Fibroblast of the aortic adventitia (primary cell): ENCODE measurements around the gene NPLOC4. TPM values are rescaled to one million over a fixed set of nuclear protein-coding genes. Genes with fewer than 3 reads are reported as not detected.

ENCODE experiments used
- DNase-seq: peaks from one replicate; pipeline ENCODE4 v3.0.0-alpha.2; 2010; ENCODE audit warnings: low read depth
- H3K4me3 ChIP-seq: 2 replicates; pipeline ENCODE4 v1.5.1; 2011; ENCODE audit warnings: low read depth, mild to moderate bottlenecking, control low read depth, low read length, moderate library complexity
- CTCF ChIP-seq: IDR thresholded peaks from 2 replicates; pipeline ENCODE4 v1.5.1; 2011; ENCODE audit warnings: mild to moderate bottlenecking, low read length, control low read depth, inconsistent platforms; ENCODE audit not compliant: insufficient read depth
- total RNA-seq: library from RNA; depleted of rRNA; stranded (reverse); fragments of >200 nt; gene quantifications from 2 replicates; pipeline ENCODE4 v1.2.3, GENCODE V29; 2012; ENCODE audit warnings: low replicate concordance

The NPLOC4 gene
- total RNA-seq, 1 donor, result 60.3 TPM

GRCh38 chr17:81544281-81544974 is 92.5 kb downstream of the NPLOC4 start:
- no peak overlapping the region for H3K4me3 ChIP-seq
- TF ChIP-seq CTCF, result no peak
- DNase-seq, result no peak

GRCh38 chr17:81543756-81544155 is 93.2 kb downstream of the NPLOC4 start:
- no peak for TF ChIP-seq CTCF
- DNase-seq, result no peak
- no peak overlapping the region for H3K4me3 ChIP-seq

GRCh38 chr17:81543339-81543675 is 93.6 kb downstream of the NPLOC4 start:
- TF ChIP-seq CTCF, result no peak
- no peak for DNase-seq
- no peak overlapping the region for H3K4me3 ChIP-seq

- no peak for TF ChIP-seq CTCF
Measured at GRCh38 chr17:81542431-81543338, 94.2 kb downstream of the NPLOC4 start.

GRCh38 chr17:81541123-81541522 is 95.8 kb downstream of the NPLOC4 start:
- no peak for TF ChIP-seq CTCF
- no peak overlapping the region for H3K4me3 ChIP-seq
- no peak for DNase-seq

More at GRCh38 chr17:81542431-81543338, 94.2 kb downstream of the NPLOC4 start:
- no peak overlapping the region for H3K4me3 ChIP-seq
- DNase-seq, result no peak

- no peak for TF ChIP-seq CTCF
- no peak overlapping the region for H3K4me3 ChIP-seq
- DNase-seq, result no peak
Measured at GRCh38 chr17:81540676-81541027, 96.3 kb downstream of the NPLOC4 start.
